OCI-LY1 (cell line): ENCODE results near the gene ABLIM2.

ENCODE experiments used
- H2AFZ ChIP-seq: fragments of 200-600 bp; sonication (generic), shearing (Covaris generic); 2 replicates; pipeline ENCODE4 v1.6.0; 2014; ENCODE audit warnings: antibody characterized with exemption, mild to moderate bottlenecking, low read length
- H3F3A ChIP-seq: fragments of 200-600 bp; sonication (generic), shearing (Covaris generic); 2 replicates; pipeline ENCODE4 v1.6.0; 2014; ENCODE audit warnings: mild to moderate bottlenecking, antibody characterized with exemption, low read length, moderate library complexity; ENCODE audit not compliant: insufficient read depth
- H3K27ac ChIP-seq: fragments of 200-600 bp; sonication (generic); 2 replicates; pipeline ENCODE4 v1.5.1; 2014; ENCODE audit warnings: low read length, mixed run types, mild to moderate bottlenecking, low read depth; ENCODE audit not compliant: poor library complexity, severe bottlenecking
- H3K27me3 ChIP-seq: fragments of 200-600 bp; sonication (generic); 2 replicates; pipeline ENCODE4 v1.6.0; 2014; ENCODE audit warnings: antibody characterized with exemption, mild to moderate bottlenecking, low read length, moderate library complexity; ENCODE audit not compliant: insufficient read depth
- H3K36me3 ChIP-seq: fragments of 200-600 bp; sonication (generic); 2 replicates; pipeline ENCODE4 v1.6.1; 2014; ENCODE audit warnings: mild to moderate bottlenecking, antibody characterized with exemption, low read length, moderate library complexity, mixed read lengths; ENCODE audit not compliant: insufficient read depth
- H3K4me1 ChIP-seq: fragments of 200-600 bp; sonication (generic); 2 replicates; pipeline ENCODE4 v1.5.1; 2014; ENCODE audit warnings: mild to moderate bottlenecking, low read length, moderate library complexity; ENCODE audit not compliant: insufficient read depth, severe bottlenecking
- H3K4me2 ChIP-seq: fragments of 200-600 bp; sonication (generic), shearing (Covaris generic); 2 replicates; pipeline ENCODE4 v1.6.1; 2014; ENCODE audit warnings: low read length
- H3K4me3 ChIP-seq: fragments of 200-600 bp; sonication (generic); 2 replicates; pipeline ENCODE4 v1.5.1; 2014; ENCODE audit warnings: low read length, low read depth, mild to moderate bottlenecking, mixed read lengths; ENCODE audit not compliant: poor library complexity, severe bottlenecking
- H3K79me2 ChIP-seq: fragments of 200-600 bp; shearing (Covaris generic); 2 replicates; pipeline ENCODE4 v1.6.1; 2016; ENCODE audit warnings: mixed run types, low read length, mixed read lengths; ENCODE audit not compliant: insufficient read depth
- H3K9ac ChIP-seq: fragments of 200-600 bp; sonication (generic), shearing (Covaris generic); 2 replicates; pipeline ENCODE4 v1.6.1; 2014; ENCODE audit warnings: mild to moderate bottlenecking, low read length, mixed read lengths
- H3K9me2 ChIP-seq: fragments of 200-600 bp; sonication (generic), shearing (Covaris generic); 2 replicates; pipeline ENCODE4 v1.6.1; 2014; ENCODE audit warnings: low read depth, mild to moderate bottlenecking, low read length, mixed read lengths
- H3K9me3 ChIP-seq: fragments of 200-600 bp; shearing (Covaris generic); 2 replicates; pipeline ENCODE4 v1.6.1; 2014; ENCODE audit warnings: low read length, mixed read lengths
- H4K20me1 ChIP-seq: fragments of 200-600 bp; sonication (generic), shearing (Covaris generic); 2 replicates; pipeline ENCODE4 v1.6.0; 2016; ENCODE audit warnings: mild to moderate bottlenecking, low read length; ENCODE audit not compliant: insufficient read depth
- CTCF ChIP-seq: fragments of 200-600 bp; sonication (generic), shearing (Covaris generic); IDR thresholded peaks from 2 replicates; pipeline ENCODE4 v1.5.1; 2017; ENCODE audit warnings: mild to moderate bottlenecking, antibody characterized with exemption, low read length, moderate library complexity, mixed read lengths
- EZH2 ChIP-seq: fragments of 200-600 bp; sonication (generic), shearing (Covaris generic); IDR thresholded peaks from 2 replicates; pipeline ENCODE4 v1.8.0; 2017; ENCODE audit warnings: borderline replicate concordance, mixed run types, mild to moderate bottlenecking, antibody characterized with exemption, low read length, moderate library complexity, mixed read lengths

Gene ABLIM2

GRCh38 chr4:8028884-8029568 is 129.6 kb downstream of the ABLIM2 start:
- H3K9ac ChIP-seq, result no peak overlapping the region
- H3K27ac ChIP-seq, result no peak overlapping the region
- no peak overlapping the region for H3K4me3 ChIP-seq
- H3F3A ChIP-seq, result no peaks in the 10 kb centered on the region
- no peak for TF ChIP-seq CTCF
- no peak for TF ChIP-seq EZH2
- no peak overlapping the region for H2AFZ ChIP-seq
- H3K9me3 ChIP-seq, result no peaks in the 10 kb centered on the region
- H3K9me2 ChIP-seq, result no peaks in the 10 kb centered on the region
- no peaks in the 10 kb centered on the region for H3K27me3 ChIP-seq
- no peak overlapping the region for H3K4me2 ChIP-seq
- no peaks in the 10 kb centered on the region for H3K79me2 ChIP-seq
- H3K36me3 ChIP-seq, result no peaks in the 10 kb centered on the region; the same call in 1 of the 2 replicates
- no peaks in the 10 kb centered on the region for H4K20me1 ChIP-seq
- no peaks in the 10 kb centered on the region for H3K4me1 ChIP-seq

- Histone ChIP-seq H3K79me2 (no peaks in the 10 kb centered on the region), H2AFZ (no peak overlapping the region), H4K20me1 (no peaks in the 10 kb centered on the region), H3K9me2 (no peaks in the 10 kb centered on the region), H3K4me1 (no peaks in the 10 kb centered on the region), H3K36me3 (no peaks in the 10 kb centered on the region; the same call in 1 of the 2 replicates), H3K27ac (no peak overlapping the region), H3K9me3 (no peaks in the 10 kb centered on the region), H3F3A (no peaks in the 10 kb centered on the region), H3K4me2 (no peak overlapping the region), H3K4me3 (no peak overlapping the region), H3K9ac (no peak overlapping the region), H3K27me3 (no peaks in the 10 kb centered on the region)
- TF ChIP-seq EZH2, result no peak
- no peak for TF ChIP-seq CTCF
Observed at GRCh38 chr4:8028368-8028767, 130.2 kb downstream of the ABLIM2 start.

GRCh38 chr4:8026453-8026852 is 132.2 kb downstream of the ABLIM2 start:
- TF ChIP-seq EZH2 (no peak), CTCF (no peak)
- no peak overlapping the region for H3K4me2 ChIP-seq
- H3K27ac ChIP-seq, result no peak overlapping the region
- no peak overlapping the region for H3K9ac ChIP-seq
- H3K9me2 ChIP-seq, result no peaks in the 10 kb centered on the region
- no peaks in the 10 kb centered on the region for H3K79me2 ChIP-seq
- no peaks in the 10 kb centered on the region for H3K4me1 ChIP-seq
- H3K27me3 ChIP-seq, result no peaks in the 10 kb centered on the region
- no peak overlapping the region for H3K4me3 ChIP-seq
- H3K36me3 ChIP-seq, result no peaks in the 10 kb centered on the region; the same call in 1 of the 2 replicates
- H3F3A ChIP-seq, result no peaks in the 10 kb centered on the region
- H2AFZ ChIP-seq, result no peak overlapping the region
- no peaks in the 10 kb centered on the region for H3K9me3 ChIP-seq
- H4K20me1 ChIP-seq, result no peaks in the 10 kb centered on the region
